Upper lobe of left lung (tissue), 4 donors: ENCODE data around the gene TLR8.

Source experiments
- EP300 ChIP-seq, 4 donors: sonication (generic); formaldehyde crosslinking; IDR thresholded peaks; one replicate each; pipeline ENCODE4 v1.5.1; 2017; ENCODE audit warnings: antibody characterized with exemption in 4 of 4, control low read depth in 2 of 4
- POLR2A ChIP-seq, 4 donors: fragments of 450-650 bp; IDR thresholded peaks; one replicate each; pipeline ENCODE4 v1.5.1; 2016 to 2017; ENCODE audit warnings: antibody characterized with exemption in 4 of 4, mild to moderate bottlenecking in 2 of 4
- POLR2AphosphoS5 ChIP-seq, 2 donors: sonication (generic); formaldehyde crosslinking; IDR thresholded peaks; one replicate each; pipeline ENCODE4 v1.5.1; 2017; ENCODE audit warnings: antibody characterized with exemption in 2 of 2
- TF ChIP-seq, protein P1 (sequence below), 6 experiments: fragments of 450-650 bp in 4 of 6; fragments of 200-600 bp in 2 of 6; sonication (generic) in 2 of 6; IDR thresholded peaks; one replicate each; pipeline ENCODE4 v1.5.1; 2016 to 2019; ENCODE audit warnings: antibody characterized with exemption in 6 of 6

DNA sequence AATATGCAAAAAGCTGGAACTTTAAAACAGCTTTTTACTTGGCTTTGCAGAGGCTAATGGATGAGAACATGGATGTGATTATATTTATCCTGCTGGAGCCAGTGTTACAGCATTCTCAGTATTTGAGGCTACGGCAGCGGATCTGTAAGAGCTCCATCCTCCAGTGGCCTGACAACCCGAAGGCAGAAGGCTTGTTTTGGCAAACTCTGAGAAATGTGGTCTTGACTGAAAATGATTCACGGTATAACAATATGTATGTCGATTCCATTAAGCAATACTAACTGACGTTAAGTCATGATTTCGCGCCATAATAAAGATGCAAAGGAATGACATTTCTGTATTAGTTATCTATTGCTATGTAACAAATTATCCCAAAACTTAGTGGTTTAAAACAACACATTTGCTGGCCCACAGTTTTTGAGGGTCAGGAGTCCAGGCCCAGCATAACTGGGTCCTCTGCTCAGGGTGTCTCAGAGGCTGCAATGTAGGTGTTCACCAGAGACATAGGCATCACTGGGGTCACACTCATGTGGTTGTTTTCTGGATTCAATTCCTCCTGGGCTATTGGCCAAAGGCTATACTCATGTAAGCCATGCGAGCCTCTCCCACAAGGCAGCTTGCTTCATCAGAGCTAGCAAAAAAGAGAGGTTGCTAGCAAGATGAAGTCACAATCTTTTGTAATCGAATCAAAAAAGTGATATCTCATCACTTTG, 15.6 kb downstream of the TLR8 start:
- TF ChIP-seq, protein P1, sequence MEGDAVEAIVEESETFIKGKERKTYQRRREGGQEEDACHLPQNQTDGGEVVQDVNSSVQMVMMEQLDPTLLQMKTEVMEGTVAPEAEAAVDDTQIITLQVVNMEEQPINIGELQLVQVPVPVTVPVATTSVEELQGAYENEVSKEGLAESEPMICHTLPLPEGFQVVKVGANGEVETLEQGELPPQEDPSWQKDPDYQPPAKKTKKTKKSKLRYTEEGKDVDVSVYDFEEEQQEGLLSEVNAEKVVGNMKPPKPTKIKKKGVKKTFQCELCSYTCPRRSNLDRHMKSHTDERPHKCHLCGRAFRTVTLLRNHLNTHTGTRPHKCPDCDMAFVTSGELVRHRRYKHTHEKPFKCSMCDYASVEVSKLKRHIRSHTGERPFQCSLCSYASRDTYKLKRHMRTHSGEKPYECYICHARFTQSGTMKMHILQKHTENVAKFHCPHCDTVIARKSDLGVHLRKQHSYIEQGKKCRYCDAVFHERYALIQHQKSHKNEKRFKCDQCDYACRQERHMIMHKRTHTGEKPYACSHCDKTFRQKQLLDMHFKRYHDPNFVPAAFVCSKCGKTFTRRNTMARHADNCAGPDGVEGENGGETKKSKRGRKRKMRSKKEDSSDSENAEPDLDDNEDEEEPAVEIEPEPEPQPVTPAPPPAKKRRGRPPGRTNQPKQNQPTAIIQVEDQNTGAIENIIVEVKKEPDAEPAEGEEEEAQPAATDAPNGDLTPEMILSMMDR (IDR thresholded peaks at IDR 0.05): no peak
- TF ChIP-seq EP300 (IDR thresholded peaks at IDR 0.05) (no peak), POLR2A (IDR thresholded peaks at IDR 0.05) (no peak), POLR2AphosphoS5 (IDR thresholded peaks at IDR 0.05) (no peak)
